ENCODE data around the gene NRG3.

The NRG3 gene

DNA sequence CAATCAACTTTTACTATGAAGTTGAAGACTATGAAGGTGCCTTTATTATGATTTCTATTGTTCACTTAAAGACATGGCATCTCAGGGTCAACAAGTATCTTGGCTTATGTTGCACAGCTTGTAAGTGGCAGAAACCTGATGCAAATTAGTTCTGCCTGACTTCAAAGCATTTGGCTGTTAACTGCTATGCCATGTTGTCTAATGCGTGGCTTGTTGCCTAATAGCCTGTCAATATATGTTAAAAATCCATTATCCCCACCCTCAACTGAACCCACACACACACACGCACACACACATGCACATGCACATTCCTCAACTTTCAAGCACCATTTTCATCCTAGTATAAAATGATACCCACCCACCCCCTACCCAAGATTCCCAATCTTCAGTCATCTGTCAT, 217.1 kb downstream of the NRG3 start:
- no peak for DNase-seq (ENCODE audit: low read depth)
- no peak overlapping the region for H3K4me3 ChIP-seq (ENCODE audit: low read depth, low read length)
- TF ChIP-seq, protein P1, sequence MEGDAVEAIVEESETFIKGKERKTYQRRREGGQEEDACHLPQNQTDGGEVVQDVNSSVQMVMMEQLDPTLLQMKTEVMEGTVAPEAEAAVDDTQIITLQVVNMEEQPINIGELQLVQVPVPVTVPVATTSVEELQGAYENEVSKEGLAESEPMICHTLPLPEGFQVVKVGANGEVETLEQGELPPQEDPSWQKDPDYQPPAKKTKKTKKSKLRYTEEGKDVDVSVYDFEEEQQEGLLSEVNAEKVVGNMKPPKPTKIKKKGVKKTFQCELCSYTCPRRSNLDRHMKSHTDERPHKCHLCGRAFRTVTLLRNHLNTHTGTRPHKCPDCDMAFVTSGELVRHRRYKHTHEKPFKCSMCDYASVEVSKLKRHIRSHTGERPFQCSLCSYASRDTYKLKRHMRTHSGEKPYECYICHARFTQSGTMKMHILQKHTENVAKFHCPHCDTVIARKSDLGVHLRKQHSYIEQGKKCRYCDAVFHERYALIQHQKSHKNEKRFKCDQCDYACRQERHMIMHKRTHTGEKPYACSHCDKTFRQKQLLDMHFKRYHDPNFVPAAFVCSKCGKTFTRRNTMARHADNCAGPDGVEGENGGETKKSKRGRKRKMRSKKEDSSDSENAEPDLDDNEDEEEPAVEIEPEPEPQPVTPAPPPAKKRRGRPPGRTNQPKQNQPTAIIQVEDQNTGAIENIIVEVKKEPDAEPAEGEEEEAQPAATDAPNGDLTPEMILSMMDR (conservative IDR thresholded peaks at IDR 0.05; ENCODE audit: low read depth, low read length): no peak

DNA sequence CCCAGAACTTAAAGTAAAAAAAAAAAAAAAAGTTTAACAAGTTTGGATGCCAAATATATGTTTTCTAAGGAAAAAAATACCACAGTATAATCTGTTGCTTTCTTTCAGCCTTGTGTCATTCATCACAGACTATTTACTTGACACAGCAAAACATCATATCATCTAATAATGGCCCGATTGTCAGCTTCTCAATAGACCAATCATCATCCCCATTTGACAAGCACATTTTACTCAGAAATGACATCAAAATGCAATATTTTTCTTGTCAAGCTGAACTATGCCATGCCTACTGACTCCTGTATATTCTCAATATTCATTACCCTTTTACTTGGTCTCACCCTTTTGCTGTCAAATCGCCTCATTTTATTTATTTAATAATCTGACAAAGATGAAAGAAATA, 249.7 kb downstream of the NRG3 start:
- H3K4me3 ChIP-seq (ENCODE audit: low read depth, low read length): no peak overlapping the region
- TF ChIP-seq, protein P1 (conservative IDR thresholded peaks at IDR 0.05; ENCODE audit: low read depth, low read length): no peak
- DNase-seq (ENCODE audit: low read depth): no peak

DNA sequence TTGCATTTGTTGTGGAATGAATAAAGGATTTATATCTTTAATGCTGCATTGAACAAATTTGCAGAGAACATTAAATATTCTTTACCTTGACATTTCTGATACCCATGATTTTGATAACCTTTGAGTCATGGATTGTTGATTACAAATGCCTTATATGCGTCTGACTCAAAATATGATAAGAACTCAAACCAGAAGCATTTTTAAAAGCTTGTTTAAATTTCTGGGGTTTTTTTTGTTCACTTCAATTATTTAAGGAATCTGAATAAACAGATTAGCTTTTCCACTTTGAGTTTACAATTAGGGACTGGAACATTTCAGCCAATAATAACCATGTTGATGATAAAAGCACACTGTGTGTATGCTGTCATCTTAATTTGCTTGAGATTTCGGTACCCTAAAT, 253.5 kb downstream of the NRG3 start:
- no peak for DNase-seq (ENCODE audit: low read depth)
- TF ChIP-seq, protein P1 (conservative IDR thresholded peaks at IDR 0.05; ENCODE audit: low read depth, low read length): no peak

DNA sequence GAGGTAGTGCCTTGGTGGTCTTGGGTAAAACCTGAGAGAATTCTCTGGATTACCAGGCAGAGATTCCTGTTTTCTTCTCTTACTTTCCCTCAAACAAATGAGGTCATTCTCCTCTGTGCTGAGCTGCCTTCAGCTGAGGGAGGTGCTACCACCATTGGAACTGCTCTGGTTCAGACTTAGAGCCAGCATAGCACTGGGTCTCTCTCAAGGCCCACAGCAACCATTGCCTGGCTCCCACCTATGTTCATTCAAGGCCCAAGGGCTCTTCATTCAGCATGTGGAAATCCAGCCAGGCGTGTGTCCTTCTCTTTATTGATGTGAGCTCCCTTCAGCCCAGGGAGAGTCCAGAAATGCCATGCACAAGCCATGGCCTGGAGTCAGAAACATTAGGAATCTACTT, 261.1 kb downstream of the NRG3 start:
- TF ChIP-seq, protein P1 (conservative IDR thresholded peaks at IDR 0.05; ENCODE audit: low read depth, low read length): no peak
- no peak for DNase-seq (ENCODE audit: low read depth)
- H3K4me3 ChIP-seq (ENCODE audit: low read depth, low read length): no peak overlapping the region

More for the DNA sequence above, 253.5 kb downstream of the NRG3 start:
- no peak overlapping the region for H3K4me3 ChIP-seq (ENCODE audit: low read depth, low read length)

DNA sequence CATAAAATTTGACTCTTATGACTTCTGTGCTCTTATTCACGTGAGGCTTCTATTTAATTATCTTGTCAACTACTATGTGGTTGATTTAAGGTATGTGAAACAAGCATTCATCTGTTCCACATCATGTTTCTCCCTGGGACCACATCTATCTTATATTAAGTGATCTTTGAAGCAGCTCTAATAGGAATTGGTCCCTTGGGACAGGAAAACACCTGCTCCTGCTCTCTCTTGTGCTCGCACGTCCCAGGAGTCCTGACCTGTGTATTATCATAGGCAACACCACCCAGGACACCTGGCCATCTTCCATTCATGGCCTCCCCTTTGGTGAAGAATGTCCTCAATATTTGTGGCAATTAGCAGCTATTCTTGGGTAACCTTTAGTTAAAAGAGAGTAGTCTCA, 269.2 kb downstream of the NRG3 start:
- H3K4me3 ChIP-seq (ENCODE audit: low read depth, low read length): no peak overlapping the region
- TF ChIP-seq, protein P1 (conservative IDR thresholded peaks at IDR 0.05; ENCODE audit: low read depth, low read length): no peak
- DNase-seq (ENCODE audit: low read depth): no peak

DNA sequence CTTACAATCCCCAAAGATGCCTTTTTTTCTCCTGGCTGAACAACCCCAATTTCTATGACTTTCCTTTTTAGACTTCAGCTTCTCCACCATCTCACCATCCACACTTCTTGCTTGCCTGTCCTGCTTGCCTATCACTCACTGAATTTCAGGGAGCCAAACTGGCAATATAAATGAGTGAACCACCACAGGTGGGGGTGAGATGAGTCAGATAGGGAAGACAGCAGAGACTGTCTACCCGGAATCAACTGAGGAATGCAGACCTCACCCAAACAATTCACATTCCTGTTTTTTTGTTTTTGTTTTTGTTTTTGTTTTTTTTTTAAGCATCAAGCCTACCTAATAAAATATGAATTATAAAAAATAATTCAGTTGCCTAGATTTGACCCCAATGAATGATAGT, 273.8 kb downstream of the NRG3 start:
- DNase-seq (ENCODE audit: low read depth): peak; percentile 11
- TF ChIP-seq, protein P1 (conservative IDR thresholded peaks at IDR 0.05; ENCODE audit: low read depth, low read length): no peak
- H3K4me3 ChIP-seq (ENCODE audit: low read depth, low read length): no peak overlapping the region

DNA sequence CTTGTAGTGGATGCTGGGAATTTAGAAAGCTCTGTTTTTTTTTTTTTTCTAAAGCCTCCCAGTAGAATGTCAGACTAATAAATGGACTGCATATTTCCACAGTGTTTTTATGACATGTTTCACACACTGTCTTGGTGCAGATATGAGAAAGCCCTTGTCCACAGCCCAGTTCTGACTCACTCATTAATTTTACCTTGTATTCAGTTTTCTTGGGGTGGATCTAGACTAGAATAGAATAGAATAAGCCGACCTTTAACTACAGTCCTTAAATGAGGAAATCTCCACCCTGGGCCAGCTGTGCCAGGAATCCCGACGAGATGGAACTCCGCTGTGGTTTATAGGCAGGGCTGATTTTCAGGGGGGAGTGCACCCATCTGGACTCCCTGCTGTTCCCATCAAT, 274.7 kb downstream of the NRG3 start:
- no peak for DNase-seq (ENCODE audit: low read depth)
- TF ChIP-seq, protein P1 (conservative IDR thresholded peaks at IDR 0.05; ENCODE audit: low read depth, low read length): no peak

More for the DNA sequence above, 274.7 kb downstream of the NRG3 start:
- H3K4me3 ChIP-seq (ENCODE audit: low read depth, low read length): no peak overlapping the region

Measured in choroid plexus epithelial cell (primary cell).